Thoracic aorta (tissue), 2 donors: Measurements from ENCODE around the gene ANKFY1. TPM values are rescaled to one million over a fixed set of nuclear protein-coding genes. Genes with fewer than 3 reads are reported as not detected.

Experiments used
- ATAC-seq: fragments of 150-250 bp; one replicate; pipeline ENCODE4 v1.8.0; 2017; ENCODE audit warnings: low read depth; ENCODE audit not compliant: insufficient number of reproducible peaks, low FRiP score
- DNase-seq: peaks from one replicate; pipeline ENCODE4 v3.0.0-alpha.2; 2020; ENCODE audit warnings: low spot score
- H3K27ac ChIP-seq, 2 donors: fragments of 200-600 bp; sonication (generic); 1 replicate in 1 of 2; 2 replicates in 1 of 2; pipeline ENCODE4 v1.5.1; 2016; ENCODE audit warnings: mild to moderate bottlenecking in 2 of 2, moderate library complexity in 2 of 2
- H3K27me3 ChIP-seq: fragments of 200-600 bp; sonication (generic); replicated peaks from 2 replicates; pipeline ENCODE4 v1.6.0; 2016; ENCODE audit warnings: mild to moderate bottlenecking; ENCODE audit not compliant: insufficient read depth
- H3K36me3 ChIP-seq: fragments of 200-600 bp; sonication (generic); one replicate; pipeline ENCODE4 v1.5.1; 2016
- H3K4me1 ChIP-seq, 2 donors: fragments of 200-600 bp; sonication (generic); 1 replicate in 1 of 2; 2 replicates in 1 of 2; pipeline versions ENCODE4 v1.5.1 to v1.6.0; 2016; ENCODE audit warnings: low read depth in 2 of 2, mild to moderate bottlenecking in 1 of 2; ENCODE audit not compliant: control insufficient read depth in 1 of 2
- H3K4me3 ChIP-seq: fragments of 200-600 bp; sonication (generic); 2 replicates; pipeline ENCODE4 v1.5.1; 2016; ENCODE audit warnings: mild to moderate bottlenecking
- H3K9me3 ChIP-seq: fragments of 200-600 bp; sonication (generic); 2 replicates; pipeline ENCODE4 v1.5.1; 2016
- CTCF ChIP-seq: fragments of 200-600 bp; sonication (generic); IDR thresholded peaks from one replicate; pipeline ENCODE4 v1.5.1; 2019; ENCODE audit warnings: antibody characterized with exemption
- total RNA-seq, 2 donors: library from RNA; depleted of rRNA; stranded (reverse); fragments of >200 nt; gene quantifications; one replicate each; pipeline versions ENCODE4 v1.1.0 to v1.2.3, GENCODE V29; 2016

The ANKFY1 gene
- total RNA-seq, 2 donors from 2014 or later, result 36.8 to 40.4 TPM

DNA sequence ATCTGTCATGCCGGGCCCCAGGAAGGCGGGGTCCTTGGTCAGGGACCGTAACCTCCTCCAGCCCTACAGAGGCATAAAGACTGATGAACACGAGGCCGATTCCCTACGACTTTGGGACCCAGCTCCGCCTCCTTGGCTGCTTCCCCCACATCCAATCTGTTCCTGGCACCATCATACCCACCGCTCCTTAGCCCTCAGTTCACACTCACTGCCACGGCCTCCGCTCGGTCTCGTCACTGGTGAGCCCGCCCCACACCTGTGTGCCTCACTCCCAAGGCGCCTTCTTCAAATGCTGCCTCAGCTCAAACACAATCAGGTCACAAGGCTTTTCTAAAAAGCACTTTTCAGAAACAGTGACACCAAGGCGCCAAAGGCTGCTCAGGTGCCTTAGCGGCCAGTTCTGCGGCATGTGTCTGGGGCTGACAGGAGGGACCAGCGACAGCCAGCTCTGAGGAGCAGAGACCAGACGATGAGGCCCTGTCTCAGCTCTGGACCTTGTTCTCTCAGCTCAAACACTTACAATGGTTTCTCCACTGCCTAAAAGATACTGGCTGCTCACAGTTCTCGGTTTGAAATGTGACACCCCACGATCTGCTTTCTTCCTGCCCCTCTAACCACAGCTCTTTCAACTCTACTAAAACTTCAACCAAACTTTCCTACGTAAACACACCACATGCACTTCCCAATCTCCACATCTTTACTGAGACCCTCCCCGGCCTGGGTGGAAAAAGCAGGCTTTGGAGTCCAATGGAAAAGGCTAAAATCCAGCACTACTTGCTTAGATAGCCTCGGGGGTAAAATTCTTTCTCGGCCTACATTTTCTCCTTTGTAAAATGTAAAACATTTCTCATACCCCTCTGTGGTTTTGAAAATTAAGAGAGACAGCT, 87.6 kb downstream of the ANKFY1 start:
- Histone ChIP-seq H3K4me3 (no peak overlapping the region), H3K9me3 (no peaks in the 10 kb centered on the region), H3K36me3 (peaks cover 83% of the 10 kb centered on the region), H3K27ac (no peak overlapping the region), H3K4me1 (no peaks in the 10 kb centered on the region), H3K27me3 (no peaks in the 10 kb centered on the region)
- DNase-seq (no peak), ATAC-seq (no peak)
- no peak for TF ChIP-seq CTCF

GRCh38 chr17:4174556-4174955, 89.2 kb downstream of the ANKFY1 start:
- no peak for TF ChIP-seq CTCF
- no peaks in the 10 kb centered on the region for H3K27me3 ChIP-seq
- no peak overlapping the region for H3K4me3 ChIP-seq
- peaks cover 87% of the 10 kb centered on the region for H3K36me3 ChIP-seq
- H3K4me1 ChIP-seq, result no peaks in the 10 kb centered on the region
- no peaks in the 10 kb centered on the region for H3K9me3 ChIP-seq
- H3K27ac ChIP-seq, result no peak overlapping the region
- no peak for ATAC-seq
- no peak for DNase-seq

GRCh38 chr17:4173781-4174180, 90.0 kb downstream of the ANKFY1 start:
- ATAC-seq (no peak), DNase-seq (no peak)
- Histone ChIP-seq H3K4me3 (no peak overlapping the region), H3K27me3 (no peaks in the 10 kb centered on the region), H3K27ac (no peak overlapping the region), H3K36me3 (peaks cover 87% of the 10 kb centered on the region), H3K9me3 (no peaks in the 10 kb centered on the region), H3K4me1 (no peaks in the 10 kb centered on the region)
- no peak for TF ChIP-seq CTCF

- no peaks in the 10 kb centered on the region for H3K27me3 ChIP-seq
- H3K4me3 ChIP-seq, result no peak overlapping the region
- H3K9me3 ChIP-seq, result no peaks in the 10 kb centered on the region
- H3K27ac ChIP-seq, result no peak overlapping the region
- no peaks in the 10 kb centered on the region for H3K4me1 ChIP-seq
- TF ChIP-seq CTCF, result no peak
- ATAC-seq (no peak), DNase-seq (no peak)
- H3K36me3 ChIP-seq, result peaks cover 75% of the 10 kb centered on the region
Measured at GRCh38 chr17:4172356-4172755, 91.4 kb downstream of the ANKFY1 start.

- no peaks in the 10 kb centered on the region for H3K27me3 ChIP-seq
- DNase-seq (no peak), ATAC-seq (no peak)
- no peak for TF ChIP-seq CTCF
- H3K4me3 ChIP-seq, result no peak overlapping the region
- H3K9me3 ChIP-seq, result no peaks in the 10 kb centered on the region
- H3K27ac ChIP-seq, result no peak overlapping the region
- H3K36me3 ChIP-seq, result peaks cover 68% of the 10 kb centered on the region
- no peaks in the 10 kb centered on the region for H3K4me1 ChIP-seq
Measured at GRCh38 chr17:4170639-4171280, 93.0 kb downstream of the ANKFY1 start.
